Liver (tissue), 3 donors: ENCODE measurements around the gene TECRL.

Source experiments
- CTCF ChIP-seq: fragments of 150-350 bp; IDR thresholded peaks from 2 replicates; pipeline ENCODE4 v1.5.1; 2017; ENCODE audit warnings: improper control_type of control experiment, low read depth, low read length; ENCODE audit not compliant: missing input control
- GABPA ChIP-seq, 2 donors: IDR thresholded peaks in 1 of 2; conservative IDR thresholded peaks in 1 of 2; 2 replicates each; pipeline ENCODE4 v1.6.1; 2016; ENCODE audit warnings: antibody characterized with exemption in 2 of 2, mild to moderate bottlenecking in 1 of 2, moderate library complexity in 1 of 2
- HNF4A ChIP-seq, 2 donors: conservative IDR thresholded peaks; 2 replicates each; pipeline ENCODE4 v1.6.1; 2016; ENCODE audit warnings: antibody characterized with exemption in 2 of 2, mild to moderate bottlenecking in 2 of 2
- JUND ChIP-seq, 2 donors: IDR thresholded peaks; 2 replicates each; pipeline ENCODE4 v1.6.1; 2016; ENCODE audit warnings: antibody characterized with exemption in 2 of 2
- NR2F2 ChIP-seq: IDR thresholded peaks from 2 replicates; pipeline ENCODE4 v1.6.1; 2016; ENCODE audit warnings: antibody characterized with exemption
- RAD21 ChIP-seq, 2 donors: IDR thresholded peaks; 2 replicates each; pipeline ENCODE4 v1.6.1; 2016; ENCODE audit warnings: antibody characterized with exemption in 2 of 2, mild to moderate bottlenecking in 2 of 2
- REST ChIP-seq: IDR thresholded peaks from 2 replicates; pipeline ENCODE4 v1.6.1; 2016; ENCODE audit warnings: antibody characterized with exemption, mild to moderate bottlenecking
- RXRA ChIP-seq, 2 donors: IDR thresholded peaks; 2 replicates each; pipeline ENCODE4 v1.6.1; 2017 to 2018; ENCODE audit warnings: antibody characterized with exemption in 2 of 2, mild to moderate bottlenecking in 1 of 2
- SP1 ChIP-seq: IDR thresholded peaks from 2 replicates; pipeline ENCODE4 v1.6.1; 2018; ENCODE audit warnings: antibody characterized with exemption, mild to moderate bottlenecking
- TAF1 ChIP-seq: conservative IDR thresholded peaks from 2 replicates; pipeline ENCODE4 v1.6.1; 2016; ENCODE audit warnings: antibody characterized with exemption, mild to moderate bottlenecking
- YY1 ChIP-seq: IDR thresholded peaks from 2 replicates; pipeline ENCODE4 v1.6.1; 2016; ENCODE audit warnings: antibody characterized with exemption, mild to moderate bottlenecking
- donor health status: healthy.
- donor health status: healthy.

- TF ChIP-seq CTCF (no peak), TAF1 (no peak), JUND (IDR thresholded peaks at IDR 0.05) (no peak), YY1 (no peak), RAD21 (IDR thresholded peaks at IDR 0.05) (no peak), HNF4A (conservative IDR thresholded peaks at IDR 0.05) (no peak), NR2F2 (no peak), RXRA (IDR thresholded peaks at IDR 0.05) (no peak), GABPA (IDR thresholded peaks at IDR 0.05 in 1 of 2, conservative IDR thresholded peaks at IDR 0.05 in 1 of 2) (no peak), REST (no peak), SP1 (no peak)
Measured at GRCh38 chr4:64385220-64385619, 24.0 kb downstream of the TECRL start.
